GM19099 (cell line): Measurements from ENCODE around the gene SC5D.

Source experiments
- POLR2A ChIP-seq: IDR thresholded peaks from 3 replicates; pipeline ENCODE4 v1.6.1; 2011; ENCODE audit warnings: low read depth; ENCODE audit not compliant: insufficient read length; ENCODE audit errors: extremely low read depth

SC5D gene

GRCh38 chr11:121281698-121282097 lies 10.9 kb upstream of the SC5D start:
- no peak for TF ChIP-seq POLR2A

- no peak for TF ChIP-seq POLR2A
Observed at GRCh38 chr11:121282386-121282785, 10.2 kb upstream of the SC5D start.

- no peak for TF ChIP-seq POLR2A
Observed at GRCh38 chr11:121282886-121283502, 9.6 kb upstream of the SC5D start.

GRCh38 chr11:121291319-121291718 lies 1.3 kb upstream of the SC5D start:
- no peak for TF ChIP-seq POLR2A

- no peak for TF ChIP-seq POLR2A
Observed at GRCh38 chr11:121291896-121292494, 576 bp upstream of the SC5D start.

- TF ChIP-seq POLR2A: no peak
Observed at GRCh38 chr11:121293288-121293594, 670 bp downstream of the SC5D start.

GRCh38 chr11:121295246-121296029 lies 2.9 kb downstream of the SC5D start:
- TF ChIP-seq POLR2A: no peak

GRCh38 chr11:121297872-121298271 lies 5.3 kb downstream of the SC5D start:
- no peak for TF ChIP-seq POLR2A

- no peak for TF ChIP-seq POLR2A
Observed at GRCh38 chr11:121298774-121299173, 6.2 kb downstream of the SC5D start.

GRCh38 chr11:121299417-121299816 lies 6.8 kb downstream of the SC5D start:
- TF ChIP-seq POLR2A: no peak

GRCh38 chr11:121300313-121300971 lies 7.9 kb downstream of the SC5D start:
- no peak for TF ChIP-seq POLR2A

- TF ChIP-seq POLR2A: no peak
Observed at GRCh38 chr11:121300972-121301699, 8.6 kb downstream of the SC5D start.

- no peak for TF ChIP-seq POLR2A
Observed at GRCh38 chr11:121304759-121305158, 12.2 kb downstream of the SC5D start.

- TF ChIP-seq POLR2A: no peak
Observed at GRCh38 chr11:121308816-121309215, 16.2 kb downstream of the SC5D start.

- TF ChIP-seq POLR2A: no peak
Observed at GRCh38 chr11:121309688-121310087, 17.1 kb downstream of the SC5D start.

- no peak for TF ChIP-seq POLR2A
Observed at GRCh38 chr11:121310908-121311307, 18.3 kb downstream of the SC5D start.

- no peak for TF ChIP-seq POLR2A
Observed at GRCh38 chr11:121311373-121311772, 18.8 kb downstream of the SC5D start.
